ENCODE results near the gene MUS81. TPM values are rescaled to one million over a fixed set of nuclear protein-coding genes. Genes with fewer than 3 reads are reported as not detected.

The MUS81 gene
- polyA plus RNA-seq, 2 of the 4 experiments (the other 2 are of a cell fraction), result 27.8 to 33.4 TPM

GRCh38 chr11:65816696-65817095 is 43.5 kb upstream of the MUS81 start:
- POLR2A ChIA-PET, result interaction anchor here (1.1 to 1.8 kb wide), 2 partner anchors 42 to 105 kb away, joined by 3 to 18 read pairs; partner anchors contain the start of gene KAT5
- Histone ChIP-seq H3K9me3 (no peaks in the 10 kb centered on the region), H3K4me3 (no peak overlapping the region), H3K4me2 (peak overlapping the region; percentile 79), H3K27ac (no peak overlapping the region), H3K4me1 (peaks cover 6% of the 10 kb centered on the region; the same call in 1 of the 3 replicates)
- no peak for ATAC-seq
- no peak for TF ChIP-seq RNF2 (IDR thresholded peaks at IDR 0.05; ENCODE audit: borderline replicate concordance, low read depth)
- no peak for TF ChIP-seq HOXB5 (CRISPR knock-in tag; IDR thresholded peaks at IDR 0.05)
- TF ChIP-seq NPAS2 (CRISPR knock-in tag; IDR thresholded peaks at IDR 0.05; ENCODE audit: borderline replicate concordance), result no peak
- TF ChIP-seq KDM5A (IDR thresholded peaks at IDR 0.05), result no peak
- TF ChIP-seq MAFK (IDR thresholded peaks at IDR 0.05; ENCODE audit: partially characterized antibody), result no peak
- TF ChIP-seq JUN (IDR thresholded peaks at IDR 0.05), result no peak
- no peak for TF ChIP-seq ATOH8 (CRISPR knock-in tag; IDR thresholded peaks at IDR 0.05; ENCODE audit: low read depth)
- no peak for TF ChIP-seq SREBF2 (IDR thresholded peaks at IDR 0.05)
- TF ChIP-seq FOXS1 (CRISPR knock-in tag; IDR thresholded peaks at IDR 0.05), result no peak
- no peak for TF ChIP-seq HMGXB4 (CRISPR knock-in tag; IDR thresholded peaks at IDR 0.05; ENCODE audit: borderline replicate concordance)
- no peak for TF ChIP-seq TFCP2L1 (CRISPR knock-in tag; IDR thresholded peaks at IDR 0.05)
- TF ChIP-seq REST (IDR thresholded peaks at IDR 0.05), result no peak
- TF ChIP-seq SMC3 (IDR thresholded peaks at IDR 0.05), result no peak
- no peak for TF ChIP-seq NR3C1 (IDR thresholded peaks at IDR 0.05)
- TF ChIP-seq MAX (IDR thresholded peaks at IDR 0.05), result no peak
- no peak for TF ChIP-seq TP53 (CRISPR knock-in tag; IDR thresholded peaks at IDR 0.05)
- TF ChIP-seq FOSB (CRISPR knock-in tag; IDR thresholded peaks at IDR 0.05), result no peak
- TF ChIP-seq EP300 (IDR thresholded peaks at IDR 0.05), result no peak
- TF ChIP-seq JUNB (IDR thresholded peaks at IDR 0.05), result no peak
- CTCF ChIA-PET, result interaction anchor here (0.6 to 14.1 kb wide), 17 partner anchors 8 to 216 kb away, joined by 3 to 222 read pairs (median 7); partner anchors contain the start of genes AP5B1, CFL1, FIBP and KAT5
- WGBS (ENCODE audit: missing lambda C conversion rate), result 97% methylated on average over 3 of the region's 3 CpGs
- DNase-seq (ENCODE audit: low read depth in 1 of 2, low spot score in 1 of 2), result no peak
- FAIRE-seq, result no peak

GRCh38 chr11:65817312-65817834 is 42.9 kb upstream of the MUS81 start:
- Histone ChIP-seq H3K9me3 (no peaks in the 10 kb centered on the region), H3K4me2 (peak overlapping the region; percentile 79), H3K4me1 (peaks cover 6% of the 10 kb centered on the region; the same call in 1 of the 3 replicates), H3K4me3 (peak overlapping the region; percentile 57), H3K27ac (peak overlapping the region; percentile 82 to 89)
- TF ChIP-seq SMC3 (IDR thresholded peaks at IDR 0.05) (no peak), CEBPB (IDR thresholded peaks at IDR 0.05) (no peak), EHMT2 (IDR thresholded peaks at IDR 0.05; ENCODE audit: low read depth) (no peak)
- DNase-seq (ENCODE audit: low read depth in 1 of 2, low spot score in 1 of 2) (no peak), FAIRE-seq (no peak), ATAC-seq (no peak)
- ChIA-PET POLR2A (interaction anchor here (1.0 to 1.8 kb wide), 6 partner anchors 35 to 106 kb away, joined by 3 to 18 read pairs (median 4); partner anchors contain the start of genes CFL1, KAT5 and RNASEH2C), CTCF (interaction anchor here (0.5 to 14.1 kb wide), 25 partner anchors 9 to 184 kb away, joined by 3 to 222 read pairs (median 8); partner anchors contain the start of genes AP5B1, FIBP, KAT5 and OVOL1)
- 56% methylated on average over 5 of the region's 5 CpGs for WGBS (ENCODE audit: missing lambda C conversion rate)
